ENCODE measurements around the gene SPAG17.

DNA sequence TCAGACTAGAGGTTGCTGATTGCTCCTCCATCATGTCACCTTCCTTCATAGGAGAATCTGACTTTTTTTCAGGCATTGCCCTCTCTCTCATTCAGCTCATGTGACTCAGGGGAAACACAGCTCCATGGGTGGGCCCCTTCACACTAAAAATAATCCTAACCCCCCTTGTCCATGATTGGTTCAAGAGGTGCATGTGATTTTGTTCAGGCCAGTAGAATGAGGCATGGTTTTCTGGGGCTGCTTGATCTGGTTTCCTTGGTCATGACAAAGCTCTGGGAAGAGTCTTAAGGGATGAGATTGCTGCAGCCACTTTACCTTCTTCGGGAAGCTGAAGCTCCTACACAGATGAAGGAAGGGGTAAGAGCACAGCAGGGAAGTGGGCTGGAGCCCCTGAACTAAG lies 56.3 kb downstream of the SPAG17 start:
- TF ChIP-seq CTCF (IDR thresholded peaks at IDR 0.05; ENCODE audit: insufficient read depth, low read length, poor library complexity, severe bottlenecking) (no peak), EZH2phosphoT487 (conservative IDR thresholded peaks at IDR 0.05; ENCODE audit: low read length) (no peak)
